GM19193 (cell line): Measurements from ENCODE around the gene NRDE2.

Source experiments
- POLR2A ChIP-seq: IDR thresholded peaks from 4 replicates; pipeline ENCODE4 v1.6.1; 2011; ENCODE audit not compliant: insufficient read depth, insufficient read length; ENCODE audit errors: extremely low read depth

Gene NRDE2

GRCh38 chr14:90293766-90294730 is 37.7 kb downstream of the NRDE2 start:
- TF ChIP-seq POLR2A, result no peak

GRCh38 chr14:90291699-90292098 is 40.0 kb downstream of the NRDE2 start:
- no peak for TF ChIP-seq POLR2A

GRCh38 chr14:90290337-90291011 is 41.3 kb downstream of the NRDE2 start:
- no peak for TF ChIP-seq POLR2A

- TF ChIP-seq POLR2A, result no peak
Measured at GRCh38 chr14:90288651-90289355, 42.9 kb downstream of the NRDE2 start.

- no peak for TF ChIP-seq POLR2A
Measured at GRCh38 chr14:90287791-90288190, 44.0 kb downstream of the NRDE2 start.

GRCh38 chr14:90281756-90282155 is 50.0 kb downstream of the NRDE2 start:
- TF ChIP-seq POLR2A, result no peak

- TF ChIP-seq POLR2A, result no peak
Measured at GRCh38 chr14:90281261-90281660, 50.5 kb downstream of the NRDE2 start.

- no peak for TF ChIP-seq POLR2A
Measured at GRCh38 chr14:90280096-90280495, 51.6 kb downstream of the NRDE2 start.

- no peak for TF ChIP-seq POLR2A
Measured at GRCh38 chr14:90278199-90279175, 53.3 kb downstream of the NRDE2 start.

- no peak for TF ChIP-seq POLR2A
Measured at GRCh38 chr14:90277581-90278198, 54.1 kb downstream of the NRDE2 start.

GRCh38 chr14:90276646-90277367 is 54.9 kb downstream of the NRDE2 start:
- TF ChIP-seq POLR2A, result no peak

- no peak for TF ChIP-seq POLR2A
Measured at GRCh38 chr14:90275820-90276219, 55.9 kb downstream of the NRDE2 start.

- TF ChIP-seq POLR2A, result no peak
Measured at GRCh38 chr14:90275458-90275814, 56.3 kb downstream of the NRDE2 start.
